Measurements from ENCODE around the gene L3MBTL4. TPM values are rescaled to one million over a fixed set of nuclear protein-coding genes. Genes with fewer than 3 reads are reported as not detected.
"Not testable (repeated sequence)": the region's sequence is repeated elsewhere in the genome, so short reads cannot be mapped to it uniquely, and the experiment has no call there.

The L3MBTL4 gene
- total RNA-seq, 1 experiment from 2014 or later, result 0.59 TPM

DNA sequence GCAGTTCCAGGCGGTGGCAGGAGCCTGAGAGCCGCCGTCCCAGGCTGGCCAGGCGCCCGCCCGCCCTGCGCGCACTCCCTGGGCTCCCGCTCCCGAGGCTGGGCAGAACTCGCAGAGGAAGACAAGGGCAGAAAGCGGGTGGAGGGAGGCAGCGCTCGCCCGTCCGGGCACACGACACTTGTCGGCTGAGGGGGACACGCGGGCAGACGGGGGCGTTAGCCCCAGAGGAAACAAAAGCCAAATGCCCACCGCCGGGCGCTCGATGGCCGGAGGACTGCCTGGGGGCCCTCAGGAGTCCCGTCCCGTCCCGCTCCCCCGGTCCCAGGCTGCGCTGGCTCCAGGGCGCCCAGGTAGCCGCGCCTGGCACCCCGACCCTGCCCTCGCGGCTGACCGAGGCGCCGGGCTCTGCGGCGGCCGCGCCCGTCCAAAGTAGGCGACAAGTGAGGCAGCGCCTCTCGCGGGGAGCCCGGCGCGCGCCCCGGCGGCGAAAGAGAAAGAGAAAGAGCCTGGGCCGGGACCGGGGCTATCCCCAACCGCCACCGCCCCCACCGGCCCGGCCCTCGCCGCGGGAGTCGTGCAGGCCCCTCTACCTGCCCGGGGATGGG, 491 bp downstream of the L3MBTL4 start:
- Histone ChIP-seq H3K4me3 (ENCODE audit: insufficient read depth, low read depth, low read length) (peak overlapping the region; percentile 77), H3K27me3 (ENCODE audit: control insufficient read depth, insufficient read depth, low read length) (peaks cover 25% of the 10 kb centered on the region), H3K36me3 (replicated peaks; ENCODE audit: control insufficient read depth, insufficient read depth, low read length) (no peaks in the 10 kb centered on the region)
- peak; percentile 88 for DNase-seq

DNA sequence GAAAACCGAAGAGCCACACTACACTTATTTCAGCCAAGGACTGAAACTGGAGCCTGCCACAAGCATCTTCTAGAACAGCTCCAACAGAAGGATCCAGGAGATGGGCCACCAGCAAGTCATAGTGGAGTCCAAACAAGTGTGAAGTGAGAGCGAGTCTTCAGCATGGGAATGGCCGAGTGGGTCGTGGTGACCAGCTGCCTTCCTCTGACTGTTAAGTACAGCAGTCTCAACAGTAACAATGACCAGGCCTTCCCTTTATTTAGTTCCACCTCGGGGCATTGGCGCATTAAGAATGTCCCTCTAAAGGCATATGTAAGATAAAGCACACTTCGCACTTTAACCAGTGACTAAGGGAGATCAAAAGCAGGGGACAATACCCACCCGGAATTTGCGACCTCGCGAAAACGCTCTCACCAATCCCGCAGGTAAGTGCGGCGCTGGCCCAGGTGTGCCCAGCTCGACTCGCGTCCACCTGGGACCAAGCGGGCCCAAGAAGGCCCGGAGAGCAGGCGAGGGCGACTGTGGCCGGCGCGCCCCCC, 1.1 kb downstream of the L3MBTL4 start:
- peak; percentile 29 for DNase-seq
- Histone ChIP-seq H3K27me3 (ENCODE audit: control insufficient read depth, insufficient read depth, low read length) (peaks cover 25% of the 10 kb centered on the region), H3K36me3 (replicated peaks; ENCODE audit: control insufficient read depth, insufficient read depth, low read length) (no peaks in the 10 kb centered on the region), H3K4me3 (ENCODE audit: insufficient read depth, low read depth, low read length) (peak overlapping the region; percentile 77)

DNA sequence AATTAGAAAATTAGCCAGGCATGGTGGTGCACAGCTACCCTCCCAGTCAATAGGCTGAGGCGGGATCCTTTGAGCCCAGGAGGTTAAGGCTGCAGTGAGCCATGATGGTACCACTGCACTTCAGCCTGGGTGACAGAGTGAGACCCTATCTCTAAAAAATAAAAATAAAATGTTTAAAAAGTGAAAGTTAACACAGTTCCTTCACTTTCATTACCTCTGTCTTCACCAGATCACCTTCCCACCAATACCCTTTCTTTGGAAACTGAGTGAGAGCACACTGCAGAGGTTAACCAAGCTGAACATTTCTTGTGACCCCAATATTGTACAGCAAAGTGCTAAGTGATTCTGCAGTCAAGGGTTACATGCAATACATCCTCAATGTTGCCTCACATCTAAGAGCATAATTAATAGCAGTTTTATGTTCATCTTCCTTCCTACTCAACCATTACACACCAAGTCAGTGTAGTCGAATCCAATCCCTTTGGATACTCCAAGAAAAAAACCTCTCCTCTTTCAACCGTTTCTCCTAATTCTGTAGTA, 1.7 kb downstream of the L3MBTL4 start:
- Histone ChIP-seq H3K4me3 (ENCODE audit: insufficient read depth, low read depth, low read length) (no peak overlapping the region), H3K27me3 (ENCODE audit: control insufficient read depth, insufficient read depth, low read length) (peaks cover 25% of the 10 kb centered on the region), H3K36me3 (replicated peaks; ENCODE audit: control insufficient read depth, insufficient read depth, low read length) (no peaks in the 10 kb centered on the region)
- no peak for DNase-seq

DNA sequence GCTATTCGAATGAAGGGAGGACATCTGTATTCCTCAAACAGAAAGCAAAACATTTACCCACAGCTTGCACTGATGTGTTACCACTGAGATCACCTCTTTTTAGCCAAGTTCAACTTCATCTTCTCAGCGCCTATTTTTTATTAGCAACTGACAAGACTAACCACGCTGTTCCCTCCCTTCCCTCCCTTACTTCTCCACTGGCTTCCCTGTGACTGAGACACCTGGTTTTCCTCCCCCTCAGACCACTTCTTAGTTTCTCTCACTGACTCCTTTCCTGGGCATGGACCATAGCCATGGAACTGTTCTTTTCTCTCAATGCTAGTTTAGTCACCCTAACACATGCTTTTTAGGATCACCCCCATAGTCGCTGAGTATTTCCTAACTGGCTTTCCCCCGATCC, 3.3 kb downstream of the L3MBTL4 start:
- Histone ChIP-seq H3K27me3 (ENCODE audit: control insufficient read depth, insufficient read depth, low read length) (peaks cover 25% of the 10 kb centered on the region), H3K36me3 (replicated peaks; ENCODE audit: control insufficient read depth, insufficient read depth, low read length) (no peaks in the 10 kb centered on the region), H3K4me3 (ENCODE audit: insufficient read depth, low read depth, low read length) (no peak overlapping the region)
- no peak for DNase-seq

DNA sequence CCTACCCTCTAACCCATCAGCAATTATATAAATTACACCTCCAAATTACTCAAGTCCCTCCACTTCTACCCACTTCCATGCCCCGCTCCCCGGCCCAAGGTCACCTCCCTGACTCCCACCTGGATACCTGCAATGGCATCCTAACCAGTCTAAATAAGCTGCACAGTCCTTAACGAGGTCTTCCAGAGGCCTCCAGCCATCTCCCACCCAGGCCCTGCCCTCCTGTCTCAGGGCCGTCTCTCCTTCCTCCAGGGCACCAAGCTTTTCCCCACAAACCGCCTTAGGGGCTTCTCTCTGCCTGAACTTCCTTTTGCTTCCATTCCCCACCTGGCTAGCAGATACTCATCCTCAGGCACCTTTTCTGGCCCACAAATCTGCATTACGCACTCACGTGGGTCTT, 4.8 kb downstream of the L3MBTL4 start:
- Histone ChIP-seq H3K27me3 (ENCODE audit: control insufficient read depth, insufficient read depth, low read length) (peaks cover 22% of the 10 kb centered on the region), H3K4me3 (ENCODE audit: insufficient read depth, low read depth, low read length) (no peak overlapping the region), H3K36me3 (replicated peaks; ENCODE audit: control insufficient read depth, insufficient read depth, low read length) (no peaks in the 10 kb centered on the region)
- DNase-seq, result no peak

DNA sequence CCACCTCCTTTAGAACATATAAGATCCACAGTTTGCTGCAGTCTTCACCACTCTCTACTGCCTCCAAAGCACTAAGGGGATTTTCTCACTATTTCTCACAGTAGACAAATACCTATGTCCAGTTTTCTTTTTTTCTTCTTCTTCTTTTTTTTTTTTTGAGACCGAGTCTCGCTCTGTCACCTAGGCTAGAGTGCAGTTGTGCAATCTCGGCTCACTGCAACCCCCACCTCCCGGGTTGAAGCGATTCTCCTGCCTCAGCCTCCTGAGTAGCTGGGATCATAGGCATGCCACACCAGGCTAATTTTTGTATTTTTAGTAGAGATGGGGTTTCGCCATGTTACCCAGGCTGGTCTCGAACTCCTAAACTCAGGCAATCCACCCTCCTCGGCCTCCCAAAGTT, 6.2 kb downstream of the L3MBTL4 start:
- peaks cover 13% of the 10 kb centered on the region for H3K27me3 ChIP-seq (ENCODE audit: control insufficient read depth, insufficient read depth, low read length)
- DNase-seq; H3K4me3 ChIP-seq (ENCODE audit: insufficient read depth, low read depth, low read length); H3K36me3 ChIP-seq (replicated peaks; ENCODE audit: control insufficient read depth, insufficient read depth, low read length): not testable (repeated sequence)

DNA sequence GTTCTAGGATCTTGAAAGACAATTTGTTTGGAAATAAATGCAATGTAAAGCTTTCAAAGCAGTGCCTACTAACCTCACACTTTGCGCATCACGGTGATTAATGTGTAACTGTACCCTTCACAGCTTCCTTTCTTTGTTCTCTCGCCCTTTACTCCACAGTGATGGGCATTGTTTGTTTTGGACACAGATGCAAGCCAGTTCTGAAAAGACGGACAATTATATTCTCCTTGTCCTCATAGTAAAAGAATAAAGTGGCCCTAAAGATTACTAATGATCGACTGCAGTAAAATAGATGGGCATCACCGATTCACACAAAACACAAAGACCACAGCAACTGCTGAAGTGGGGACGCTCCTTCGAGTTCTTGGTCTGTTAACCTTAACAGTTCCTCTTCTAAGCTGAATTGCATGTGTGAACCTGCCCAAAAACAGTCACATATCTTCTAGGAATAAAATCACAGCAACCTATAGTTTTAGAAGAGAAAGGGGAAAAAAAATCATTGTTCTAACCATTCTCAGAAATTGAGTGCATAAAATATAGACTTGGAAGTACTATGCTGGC, 7.7 kb downstream of the L3MBTL4 start:
- H3K36me3 ChIP-seq (replicated peaks; ENCODE audit: control insufficient read depth, insufficient read depth, low read length), result no peaks in the 10 kb centered on the region
- no peak overlapping the region for H3K4me3 ChIP-seq (ENCODE audit: insufficient read depth, low read depth, low read length)
- no peaks in the 10 kb centered on the region for H3K27me3 ChIP-seq (ENCODE audit: control insufficient read depth, insufficient read depth, low read length)
- no peak for DNase-seq

DNA sequence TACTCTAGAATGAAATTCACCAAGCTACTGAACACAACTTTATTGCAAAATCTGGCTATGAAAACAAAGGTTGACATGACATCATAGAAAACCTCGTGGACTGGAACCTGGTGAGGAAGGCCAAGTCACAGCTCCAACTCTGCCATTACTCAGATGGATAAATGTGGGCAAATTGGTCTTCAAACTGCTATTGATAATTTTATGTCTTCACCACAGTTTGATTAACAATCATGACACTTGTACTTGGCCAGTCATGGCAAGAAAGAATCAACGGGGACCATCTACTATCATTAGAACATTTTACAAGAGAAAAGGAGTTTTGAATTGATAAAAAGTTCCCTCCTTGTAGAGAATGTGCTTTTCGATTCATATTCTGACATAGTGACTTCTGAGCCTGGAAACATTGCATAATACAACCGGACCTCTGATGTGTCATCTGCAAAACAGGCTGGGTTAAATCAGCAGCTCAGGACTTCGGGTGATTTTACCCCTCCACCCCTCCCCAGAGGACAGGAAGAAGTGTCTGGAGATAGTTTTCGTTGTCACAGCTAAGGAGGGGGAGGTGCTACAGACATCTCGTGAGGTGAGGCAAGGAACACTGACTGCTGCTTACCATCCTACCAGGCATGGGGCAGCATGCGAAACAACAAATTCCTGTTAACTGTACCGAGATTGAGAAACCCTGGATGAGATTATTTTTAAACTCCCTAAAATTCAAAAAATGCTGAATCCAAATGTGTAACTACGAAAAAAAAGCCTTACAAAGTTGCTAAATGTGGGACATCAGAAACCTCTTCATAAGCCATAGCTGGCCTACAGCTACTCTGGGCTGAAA, 8.4 kb downstream of the L3MBTL4 start:
- H3K27me3 ChIP-seq (ENCODE audit: control insufficient read depth, insufficient read depth, low read length), result no peaks in the 10 kb centered on the region
- no peaks in the 10 kb centered on the region for H3K36me3 ChIP-seq (replicated peaks; ENCODE audit: control insufficient read depth, insufficient read depth, low read length)
- H3K4me3 ChIP-seq (ENCODE audit: insufficient read depth, low read depth, low read length), result no peak overlapping the region
- peak; percentile 34 for DNase-seq

DNA sequence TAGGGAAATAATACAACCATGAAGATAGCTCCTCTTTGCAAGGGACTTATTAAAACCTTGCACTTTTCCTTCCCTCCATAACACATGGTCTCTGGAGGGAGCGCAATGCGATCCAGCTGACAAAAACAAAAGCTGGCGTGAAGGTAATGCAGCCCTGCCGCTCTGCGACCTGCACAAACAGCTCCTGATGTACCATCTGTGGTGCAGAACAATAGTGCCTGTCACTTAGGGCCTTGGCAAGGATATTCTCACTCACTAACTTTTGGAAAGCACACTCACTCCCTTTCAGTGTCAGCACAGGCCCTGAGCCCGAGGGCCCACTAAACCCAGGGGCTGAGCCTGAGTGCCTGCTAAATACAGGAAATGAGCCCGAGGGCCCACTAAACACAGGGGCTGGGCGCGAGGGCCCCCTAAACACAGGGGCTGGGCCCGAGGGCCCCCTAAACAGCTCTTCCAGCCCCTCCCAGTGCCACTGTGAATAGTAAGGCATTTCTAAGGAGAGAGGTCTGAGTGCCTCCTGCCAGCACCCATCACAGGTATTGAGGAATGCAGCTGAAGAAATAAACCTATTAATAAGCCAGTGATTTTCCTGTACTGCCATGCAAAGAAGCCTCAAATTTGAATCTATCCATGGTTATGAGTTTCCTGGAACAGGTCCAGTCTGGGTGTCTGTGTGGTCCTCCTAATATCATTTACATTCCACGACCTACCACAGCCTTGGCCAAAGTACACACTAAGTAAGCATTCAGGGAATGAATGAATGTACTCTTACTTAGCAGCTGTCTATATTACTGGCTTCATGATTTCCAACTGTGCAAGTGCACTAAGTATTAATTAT, 9.3 kb downstream of the L3MBTL4 start:
- Histone ChIP-seq H3K4me3 (ENCODE audit: insufficient read depth, low read depth, low read length) (no peak overlapping the region), H3K27me3 (ENCODE audit: control insufficient read depth, insufficient read depth, low read length) (no peaks in the 10 kb centered on the region), H3K36me3 (replicated peaks; ENCODE audit: control insufficient read depth, insufficient read depth, low read length) (no peaks in the 10 kb centered on the region)
- DNase-seq, result no peak

DNA sequence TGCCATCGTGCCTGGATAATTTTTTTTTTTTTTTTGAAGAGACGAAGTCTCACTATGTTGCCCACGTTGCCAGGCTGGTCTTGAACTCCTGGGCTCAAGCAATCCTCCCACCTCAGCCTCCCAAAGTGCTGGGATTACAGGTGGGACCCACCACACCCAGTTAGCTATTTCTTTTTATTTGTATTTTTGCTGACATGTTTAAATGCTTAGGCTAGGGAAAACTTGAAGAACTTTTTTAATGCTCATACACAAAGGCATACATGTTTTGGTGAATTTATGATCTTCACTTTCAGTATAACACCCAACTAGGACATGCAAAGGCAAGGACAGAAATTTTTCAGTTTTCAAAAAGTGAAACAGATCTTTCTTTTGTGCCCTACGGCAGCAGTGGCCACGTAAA, 9.9 kb downstream of the L3MBTL4 start:
- Histone ChIP-seq H3K36me3 (replicated peaks; ENCODE audit: control insufficient read depth, insufficient read depth, low read length) (no peaks in the 10 kb centered on the region), H3K4me3 (ENCODE audit: insufficient read depth, low read depth, low read length) (no peak overlapping the region), H3K27me3 (ENCODE audit: control insufficient read depth, insufficient read depth, low read length) (no peaks in the 10 kb centered on the region)
- DNase-seq, result no peak

DNA sequence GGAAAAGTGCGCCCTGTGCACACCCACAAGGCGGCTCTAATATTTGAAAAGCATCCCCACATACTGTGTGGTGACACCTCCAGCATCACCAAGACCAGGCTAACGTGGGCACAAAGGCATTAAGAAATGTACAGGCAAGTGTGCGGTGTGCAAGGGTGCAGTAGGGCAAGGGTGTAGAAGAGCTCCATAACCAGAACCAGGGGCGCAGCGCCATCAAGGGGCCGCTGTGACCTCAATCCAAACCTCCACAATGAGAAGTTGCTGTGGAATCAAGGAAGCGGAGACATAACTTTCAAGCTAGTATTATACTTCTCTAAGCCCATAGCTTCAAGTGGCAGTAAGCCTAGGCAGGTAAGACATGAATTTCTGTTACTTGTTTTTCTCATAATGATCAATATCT, 13.0 kb downstream of the L3MBTL4 start:
- Histone ChIP-seq H3K4me3 (ENCODE audit: insufficient read depth, low read depth, low read length) (no peak overlapping the region), H3K36me3 (replicated peaks; ENCODE audit: control insufficient read depth, insufficient read depth, low read length) (no peaks in the 10 kb centered on the region), H3K27me3 (ENCODE audit: control insufficient read depth, insufficient read depth, low read length) (no peaks in the 10 kb centered on the region)
- peak; percentile 61 for DNase-seq

DNA sequence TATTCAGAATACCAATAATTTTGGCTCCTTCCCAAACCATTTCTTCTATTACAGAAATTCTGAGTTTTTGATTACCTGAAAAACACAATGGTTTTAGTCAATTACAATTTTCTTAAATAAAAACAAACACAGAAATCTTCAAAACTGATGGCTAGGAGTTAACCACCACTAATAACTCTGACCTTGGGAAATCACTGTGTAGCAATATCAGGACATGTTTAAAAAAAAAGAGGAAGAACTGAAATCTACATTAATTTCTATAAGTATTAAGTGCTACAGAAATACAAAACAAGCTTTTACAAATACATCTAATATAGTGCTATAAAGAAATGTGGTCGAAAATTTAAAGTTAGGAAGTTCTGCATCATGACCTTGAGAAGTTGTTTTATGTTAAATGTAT, 14.9 kb downstream of the L3MBTL4 start:
- Histone ChIP-seq H3K4me3 (ENCODE audit: insufficient read depth, low read depth, low read length) (no peak overlapping the region), H3K27me3 (ENCODE audit: control insufficient read depth, insufficient read depth, low read length) (no peaks in the 10 kb centered on the region), H3K36me3 (replicated peaks; ENCODE audit: control insufficient read depth, insufficient read depth, low read length) (no peaks in the 10 kb centered on the region)
- no peak for DNase-seq

DNA sequence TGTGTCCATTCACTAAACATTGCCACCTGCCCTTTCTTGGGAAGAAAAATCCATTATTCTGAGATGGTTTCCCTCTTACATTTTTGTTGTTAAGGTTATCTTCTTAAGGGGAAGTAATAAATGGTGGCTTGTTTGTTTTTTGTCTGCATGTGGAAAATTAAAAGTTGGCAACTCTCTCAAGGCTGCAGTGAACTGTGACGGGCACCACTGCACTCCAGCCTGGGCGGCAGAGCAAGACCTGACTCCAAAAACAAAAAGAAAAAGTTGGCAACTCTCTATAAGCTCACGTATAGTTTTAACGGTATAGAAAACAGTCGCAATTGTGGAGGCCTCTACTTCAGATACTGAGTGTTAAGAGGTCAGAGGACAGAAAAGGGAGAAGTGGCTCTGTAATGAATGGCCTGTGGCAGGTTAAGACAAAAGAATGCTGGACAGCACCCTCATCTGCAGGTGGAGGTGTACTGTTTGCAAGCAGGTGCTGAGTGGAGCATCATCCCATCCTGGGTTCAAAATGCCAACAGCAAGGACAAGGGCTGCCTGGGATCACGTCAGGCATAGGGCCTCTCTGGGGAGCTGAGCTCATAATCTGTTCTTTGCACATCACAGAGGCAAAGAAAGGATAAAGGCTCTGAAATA, 16.7 kb downstream of the L3MBTL4 start:
- DNase-seq, result peak; percentile 29
- H3K36me3 ChIP-seq (replicated peaks; ENCODE audit: control insufficient read depth, insufficient read depth, low read length), result no peaks in the 10 kb centered on the region
- H3K27me3 ChIP-seq (ENCODE audit: control insufficient read depth, insufficient read depth, low read length), result no peaks in the 10 kb centered on the region
- H3K4me3 ChIP-seq (ENCODE audit: insufficient read depth, low read depth, low read length), result no peak overlapping the region

DNA sequence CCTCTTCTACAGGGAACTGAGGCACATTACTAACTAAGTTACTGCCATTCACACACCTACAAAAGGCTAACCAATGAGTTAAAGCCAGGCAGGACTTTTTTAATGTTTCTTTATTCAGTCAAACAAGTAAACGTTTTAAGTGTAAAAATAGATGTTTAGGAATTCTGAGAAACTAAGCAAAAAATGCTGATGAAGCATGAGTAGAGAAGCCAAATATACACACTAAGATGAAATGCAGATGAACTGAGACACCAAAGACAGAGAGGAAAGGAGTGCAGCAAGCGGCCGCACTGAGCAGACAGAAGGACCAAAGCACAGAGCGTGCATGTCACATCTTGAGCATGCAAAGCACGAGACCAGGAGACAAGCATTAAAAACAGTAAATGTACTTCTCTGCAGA, 17.9 kb downstream of the L3MBTL4 start:
- Histone ChIP-seq H3K27me3 (ENCODE audit: control insufficient read depth, insufficient read depth, low read length) (no peaks in the 10 kb centered on the region), H3K4me3 (ENCODE audit: insufficient read depth, low read depth, low read length) (no peak overlapping the region), H3K36me3 (replicated peaks; ENCODE audit: control insufficient read depth, insufficient read depth, low read length) (no peaks in the 10 kb centered on the region)
- no peak for DNase-seq
